Keratinocyte (primary cell): ENCODE data around the gene GRIA4.

ENCODE experiments used
- EZH2 ChIP-seq: IDR thresholded peaks from one replicate; pipeline ENCODE4 v1.6.1; 2012; ENCODE audit warnings: inconsistent platforms, mild to moderate bottlenecking, low read length, moderate library complexity
- TF ChIP-seq, protein P1 (sequence below), 3 experiments: IDR thresholded peaks in 1 of 3; conservative IDR thresholded peaks in 1 of 3; optimal IDR thresholded peaks in 1 of 3; 2 replicates in 2 of 3; 3 replicates in 1 of 3; pipeline versions ENCODE3 to v1.5.1; 2011; ENCODE audit warnings: low read length in 3 of 3, mild to moderate bottlenecking in 3 of 3, moderate library complexity in 2 of 3, control low read depth in 1 of 3, inconsistent platforms in 1 of 3; ENCODE audit not compliant: insufficient read depth in 2 of 3; ENCODE audit errors: extremely low read depth in 1 of 3

DNA sequence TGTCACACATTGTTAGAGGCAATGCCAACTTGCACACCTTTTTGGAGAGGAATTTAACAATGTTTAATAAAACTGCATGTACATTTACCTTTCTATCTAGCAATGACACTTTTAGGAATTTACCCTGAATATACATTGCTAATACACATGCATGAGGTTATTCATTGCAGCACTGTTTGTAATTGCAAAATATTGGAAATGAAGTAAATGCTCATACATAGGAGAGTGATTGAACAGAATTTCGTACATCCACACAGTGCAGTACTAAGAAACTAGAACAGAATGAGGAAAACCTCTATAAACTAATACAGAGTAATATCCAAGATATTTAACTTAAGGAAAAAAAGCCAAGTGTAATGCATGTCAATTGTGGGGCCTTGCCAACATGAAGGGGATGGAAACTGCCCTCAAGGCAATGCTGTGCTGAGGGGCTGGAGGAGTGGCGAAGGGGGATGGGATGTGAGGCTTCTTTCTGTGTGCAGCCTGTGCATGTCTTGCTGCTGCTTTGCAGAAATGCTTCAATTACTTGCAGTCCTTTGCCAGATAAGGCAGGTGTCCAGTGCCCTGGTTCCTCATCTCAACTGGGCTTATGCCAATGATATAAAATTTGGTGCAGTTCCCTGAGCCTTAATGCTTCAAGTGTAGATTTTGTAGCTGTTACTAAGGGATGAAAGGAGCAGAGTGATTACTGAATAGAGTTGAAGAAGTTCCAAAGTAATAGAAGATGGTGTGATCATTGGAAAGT, 96.1 kb downstream of the GRIA4 start:
- TF ChIP-seq, protein P1, sequence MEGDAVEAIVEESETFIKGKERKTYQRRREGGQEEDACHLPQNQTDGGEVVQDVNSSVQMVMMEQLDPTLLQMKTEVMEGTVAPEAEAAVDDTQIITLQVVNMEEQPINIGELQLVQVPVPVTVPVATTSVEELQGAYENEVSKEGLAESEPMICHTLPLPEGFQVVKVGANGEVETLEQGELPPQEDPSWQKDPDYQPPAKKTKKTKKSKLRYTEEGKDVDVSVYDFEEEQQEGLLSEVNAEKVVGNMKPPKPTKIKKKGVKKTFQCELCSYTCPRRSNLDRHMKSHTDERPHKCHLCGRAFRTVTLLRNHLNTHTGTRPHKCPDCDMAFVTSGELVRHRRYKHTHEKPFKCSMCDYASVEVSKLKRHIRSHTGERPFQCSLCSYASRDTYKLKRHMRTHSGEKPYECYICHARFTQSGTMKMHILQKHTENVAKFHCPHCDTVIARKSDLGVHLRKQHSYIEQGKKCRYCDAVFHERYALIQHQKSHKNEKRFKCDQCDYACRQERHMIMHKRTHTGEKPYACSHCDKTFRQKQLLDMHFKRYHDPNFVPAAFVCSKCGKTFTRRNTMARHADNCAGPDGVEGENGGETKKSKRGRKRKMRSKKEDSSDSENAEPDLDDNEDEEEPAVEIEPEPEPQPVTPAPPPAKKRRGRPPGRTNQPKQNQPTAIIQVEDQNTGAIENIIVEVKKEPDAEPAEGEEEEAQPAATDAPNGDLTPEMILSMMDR (optimal IDR thresholded peaks at IDR 0.05 in 1 of 3, IDR thresholded peaks at IDR 0.05 in 1 of 3, conservative IDR thresholded peaks at IDR 0.05 in 1 of 3; ENCODE audit: extremely low read depth in 1 of 3, insufficient read depth in 2 of 3, low read length in 3 of 3) = no peak
- TF ChIP-seq EZH2 = no peak
